Progenitor cell of endocrine pancreas (in vitro differentiated cells): Measurements from ENCODE around the gene SMIM35. TPM values are rescaled to one million over a fixed set of nuclear protein-coding genes. Genes with fewer than 3 reads are reported as not detected.

ENCODE experiments used
- DNase-seq: peaks from one replicate; pipeline ENCODE4 v3.0.0; 2021; ENCODE audit warnings: low spot score; ENCODE audit not compliant: unreplicated experiment
- H3K27ac Mint-ChIP-seq: 2 replicates; pipeline ENCODE4 v1.8.0; 2021; ENCODE audit warnings: mild to moderate bottlenecking, moderate library complexity, mixed read lengths
- H3K27me3 Mint-ChIP-seq: 2 replicates; pipeline ENCODE4 v1.8.0; 2021; ENCODE audit warnings: mixed read lengths
- H3K36me3 Mint-ChIP-seq: 2 replicates; pipeline ENCODE4 v1.8.0; 2022; ENCODE audit warnings: mixed read lengths; ENCODE audit not compliant: insufficient read depth
- H3K4me1 Mint-ChIP-seq: 2 replicates; pipeline ENCODE4 v1.8.0; 2021; ENCODE audit warnings: low read depth, mixed read lengths
- H3K4me3 Mint-ChIP-seq: 2 replicates; pipeline ENCODE4 v1.8.0; 2021; ENCODE audit warnings: low read depth, mild to moderate bottlenecking, moderate library complexity, mixed read lengths
- H3K9me3 Mint-ChIP-seq: 2 replicates; pipeline ENCODE4 v1.8.0; 2021; ENCODE audit warnings: low read depth, mixed read lengths
- CTCF ChIP-seq: fragments of 200-600 bp; sonication (generic); IDR thresholded peaks from one replicate; pipeline ENCODE4 v1.5.0; 2021; ENCODE audit warnings: antibody characterized with exemption, mild to moderate bottlenecking; ENCODE audit not compliant: unreplicated experiment
- total RNA-seq: library from RNA; stranded (reverse); gene quantifications from 2 replicates; pipeline ENCODE4 v1.2.1, GENCODE V29; 2021

Gene SMIM35
- total RNA-seq, 1 donor from 2014 or later = not detected

DNA sequence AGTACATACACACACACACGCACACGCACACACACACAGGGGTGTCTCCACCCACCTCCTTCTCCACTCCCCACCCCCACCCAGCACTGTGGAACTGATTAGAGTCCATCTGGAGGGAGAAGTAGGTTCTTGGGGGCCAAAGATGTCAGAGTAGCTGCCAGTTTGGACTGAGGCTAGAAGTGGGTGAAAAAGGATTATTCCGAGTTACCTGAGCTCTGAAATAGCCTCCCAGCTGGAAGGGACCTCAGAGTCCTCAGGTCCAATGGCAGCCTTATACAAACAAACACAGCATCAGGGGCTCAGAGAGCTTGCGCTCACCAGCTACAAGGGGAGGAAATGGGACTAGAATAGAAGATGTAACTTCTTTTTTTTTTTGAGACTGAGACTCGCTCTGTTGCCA is 79.7 kb downstream of the SMIM35 start:
- H3K4me1 Mint-ChIP-seq = peaks cover 1% of the 10 kb centered on the region
- no peak overlapping the region for H3K4me3 Mint-ChIP-seq
- TF ChIP-seq CTCF = no peak
- no peak for DNase-seq
- peaks cover 25% of the 10 kb centered on the region for H3K27me3 Mint-ChIP-seq
- no peaks in the 10 kb centered on the region for H3K36me3 Mint-ChIP-seq
- H3K9me3 Mint-ChIP-seq = peaks cover 5% of the 10 kb centered on the region
- no peak overlapping the region for H3K27ac Mint-ChIP-seq

DNA sequence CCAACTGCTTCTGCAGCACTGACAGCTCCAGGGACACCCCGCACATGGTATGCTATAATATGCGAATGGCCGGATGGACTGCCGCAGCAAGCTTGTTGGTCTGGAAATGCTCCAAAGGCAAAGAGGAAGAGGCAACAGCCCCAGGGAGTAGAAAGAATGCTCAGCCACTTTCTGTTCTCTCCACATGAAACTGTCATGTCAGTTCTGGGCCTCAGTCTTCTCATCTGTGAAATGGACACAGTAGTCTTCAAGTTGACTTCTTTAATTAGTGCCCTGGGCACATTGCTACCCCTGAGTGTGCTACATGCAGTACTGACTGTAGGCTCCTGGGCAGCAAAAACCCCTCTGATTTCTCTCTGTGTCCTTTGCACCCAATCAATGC is 80.6 kb downstream of the SMIM35 start:
- peaks cover 1% of the 10 kb centered on the region for H3K4me1 Mint-ChIP-seq
- H3K27ac Mint-ChIP-seq = no peak overlapping the region
- peaks cover 25% of the 10 kb centered on the region for H3K27me3 Mint-ChIP-seq
- no peak for DNase-seq
- TF ChIP-seq CTCF = no peak
- H3K4me3 Mint-ChIP-seq = no peak overlapping the region
- peaks cover 5% of the 10 kb centered on the region for H3K9me3 Mint-ChIP-seq
- H3K36me3 Mint-ChIP-seq = no peaks in the 10 kb centered on the region

GRCh38 chr11:118005224-118006152 is 81.3 kb downstream of the SMIM35 start:
- TF ChIP-seq CTCF = no peak
- Mint-ChIP-seq H3K4me1 (peaks cover 1% of the 10 kb centered on the region), H3K27ac (no peak overlapping the region), H3K4me3 (no peak overlapping the region), H3K36me3 (no peaks in the 10 kb centered on the region), H3K9me3 (peaks cover 5% of the 10 kb centered on the region), H3K27me3 (peaks cover 25% of the 10 kb centered on the region)
- no peak for DNase-seq

DNA sequence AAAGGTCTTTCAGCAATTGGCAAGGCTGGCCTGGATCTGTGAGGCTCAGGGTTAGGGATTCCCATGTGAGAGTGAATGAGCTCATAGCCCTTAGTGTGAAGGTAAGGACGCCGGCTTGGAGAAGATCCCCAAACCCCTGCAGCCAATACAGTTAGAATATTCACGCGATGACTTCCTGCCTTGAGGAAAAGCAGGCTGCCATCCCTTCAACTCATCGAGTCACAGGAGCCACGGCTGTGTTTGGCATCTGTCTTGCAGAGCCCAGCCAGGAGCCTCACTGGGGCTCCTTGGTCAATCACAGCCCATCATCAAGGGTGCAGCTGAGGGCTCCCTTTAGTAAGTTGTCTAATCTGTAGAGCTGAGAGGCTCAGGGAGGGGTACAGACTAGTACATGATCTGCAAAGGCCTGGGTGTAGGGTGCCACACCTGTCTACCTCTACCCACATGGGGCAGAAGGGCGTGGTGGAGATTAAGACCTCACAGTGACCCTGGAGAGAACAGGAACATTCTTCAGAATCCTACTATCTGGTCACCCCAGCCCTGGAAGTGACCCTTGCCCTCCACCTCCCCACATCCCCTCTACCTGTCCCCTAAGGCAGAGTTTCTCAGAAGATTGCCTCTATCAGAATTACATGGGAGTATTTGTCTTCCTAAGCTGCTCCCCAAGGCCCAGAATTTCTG is 82.1 kb downstream of the SMIM35 start:
- no peaks in the 10 kb centered on the region for H3K36me3 Mint-ChIP-seq
- no peak for TF ChIP-seq CTCF
- H3K4me1 Mint-ChIP-seq = no peaks in the 10 kb centered on the region
- no peak overlapping the region for H3K4me3 Mint-ChIP-seq
- H3K9me3 Mint-ChIP-seq = peaks cover 5% of the 10 kb centered on the region
- H3K27ac Mint-ChIP-seq = no peak overlapping the region
- DNase-seq = no peak
- H3K27me3 Mint-ChIP-seq = peaks cover 25% of the 10 kb centered on the region

DNA sequence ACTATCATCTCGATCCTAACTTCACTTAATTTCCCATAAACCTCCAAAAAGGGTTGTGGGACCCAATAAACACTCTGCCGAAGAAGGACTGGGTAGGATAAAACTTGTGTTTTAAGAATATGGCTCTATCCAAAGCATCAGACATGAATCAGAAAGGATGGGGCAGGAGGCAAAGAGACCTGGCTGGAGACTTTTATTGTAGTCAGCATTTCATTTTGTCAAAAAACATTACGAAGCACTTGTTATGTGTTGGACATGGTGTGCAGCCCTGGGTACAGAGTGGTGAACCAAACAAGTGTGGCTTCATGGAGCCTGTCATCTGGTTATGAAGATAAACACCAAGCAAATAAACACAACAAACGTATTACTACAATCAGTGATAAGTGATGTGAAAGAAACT is 83.3 kb downstream of the SMIM35 start:
- Mint-ChIP-seq H3K36me3 (no peaks in the 10 kb centered on the region), H3K9me3 (peaks cover 5% of the 10 kb centered on the region), H3K27ac (no peak overlapping the region), H3K4me1 (no peaks in the 10 kb centered on the region), H3K27me3 (peaks cover 21% of the 10 kb centered on the region), H3K4me3 (no peak overlapping the region)
- no peak for TF ChIP-seq CTCF
- no peak for DNase-seq
